Measurements from ENCODE around the gene VGLL4. TPM values are rescaled to one million over a fixed set of nuclear protein-coding genes. Genes with fewer than 3 reads are reported as not detected.

Gene VGLL4
- total RNA-seq, 1 experiment from 2014 or later, result 46.3 TPM

GRCh38 chr3:11626084-11626463, 17.6 kb downstream of the VGLL4 start:
- H2AFZ ChIP-seq (ENCODE audit: low read length), result no peak overlapping the region
- H3K9me3 ChIP-seq (ENCODE audit: low read length), result no peaks in the 10 kb centered on the region
- no peak overlapping the region for H3K4me2 ChIP-seq (ENCODE audit: low read length)
- intact Hi-C loops (cut with micrococcal nuclease), result no loop called here
- no peak overlapping the region for H3K4me3 ChIP-seq (ENCODE audit: low read length)
- H3K27me3 ChIP-seq (ENCODE audit: low read length), result no peaks in the 10 kb centered on the region
- CTCF ChIA-PET, result no interaction called here
- H3K9me2 ChIP-seq (replicated peaks; ENCODE audit: low read length), result no peaks in the 10 kb centered on the region
- POLR2A ChIA-PET (ENCODE audit: unreplicated experiment), result no interaction called here
- peaks cover 6% of the 10 kb centered on the region; the same call in 1 of the 2 replicates for H3K36me3 ChIP-seq (ENCODE audit: low read depth, low read length)
- BruUV-seq (replicated peaks), result no TSS peak
- H3K4me1 ChIP-seq (ENCODE audit: insufficient read depth, low read length), result no peaks in the 10 kb centered on the region
- TF ChIP-seq EZH2phosphoT487 (IDR thresholded peaks at IDR 0.05; ENCODE audit: borderline replicate concordance, low read length) (no peak), EZH2 (IDR thresholded peaks at IDR 0.05; ENCODE audit: low read length, unreplicated experiment) (no peak)
- TF ChIP-seq, protein P1, sequence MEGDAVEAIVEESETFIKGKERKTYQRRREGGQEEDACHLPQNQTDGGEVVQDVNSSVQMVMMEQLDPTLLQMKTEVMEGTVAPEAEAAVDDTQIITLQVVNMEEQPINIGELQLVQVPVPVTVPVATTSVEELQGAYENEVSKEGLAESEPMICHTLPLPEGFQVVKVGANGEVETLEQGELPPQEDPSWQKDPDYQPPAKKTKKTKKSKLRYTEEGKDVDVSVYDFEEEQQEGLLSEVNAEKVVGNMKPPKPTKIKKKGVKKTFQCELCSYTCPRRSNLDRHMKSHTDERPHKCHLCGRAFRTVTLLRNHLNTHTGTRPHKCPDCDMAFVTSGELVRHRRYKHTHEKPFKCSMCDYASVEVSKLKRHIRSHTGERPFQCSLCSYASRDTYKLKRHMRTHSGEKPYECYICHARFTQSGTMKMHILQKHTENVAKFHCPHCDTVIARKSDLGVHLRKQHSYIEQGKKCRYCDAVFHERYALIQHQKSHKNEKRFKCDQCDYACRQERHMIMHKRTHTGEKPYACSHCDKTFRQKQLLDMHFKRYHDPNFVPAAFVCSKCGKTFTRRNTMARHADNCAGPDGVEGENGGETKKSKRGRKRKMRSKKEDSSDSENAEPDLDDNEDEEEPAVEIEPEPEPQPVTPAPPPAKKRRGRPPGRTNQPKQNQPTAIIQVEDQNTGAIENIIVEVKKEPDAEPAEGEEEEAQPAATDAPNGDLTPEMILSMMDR (conservative IDR thresholded peaks at IDR 0.05; ENCODE audit: low read depth, low read length), result no peak
- ATAC-seq (no peak), DNase-seq (no peak)
- peaks cover 100% of the 10 kb centered on the region for H3K79me2 ChIP-seq (ENCODE audit: low read length)
- peaks cover 42% of the 10 kb centered on the region for H4K20me1 ChIP-seq (ENCODE audit: low read length)
- H3K27ac ChIP-seq (ENCODE audit: low read length), result no peak overlapping the region
- no peak overlapping the region for H3K9ac ChIP-seq (ENCODE audit: low read length)
- H3F3A ChIP-seq (ENCODE audit: low read length, unreplicated experiment), result no peaks in the 10 kb centered on the region

DNA sequence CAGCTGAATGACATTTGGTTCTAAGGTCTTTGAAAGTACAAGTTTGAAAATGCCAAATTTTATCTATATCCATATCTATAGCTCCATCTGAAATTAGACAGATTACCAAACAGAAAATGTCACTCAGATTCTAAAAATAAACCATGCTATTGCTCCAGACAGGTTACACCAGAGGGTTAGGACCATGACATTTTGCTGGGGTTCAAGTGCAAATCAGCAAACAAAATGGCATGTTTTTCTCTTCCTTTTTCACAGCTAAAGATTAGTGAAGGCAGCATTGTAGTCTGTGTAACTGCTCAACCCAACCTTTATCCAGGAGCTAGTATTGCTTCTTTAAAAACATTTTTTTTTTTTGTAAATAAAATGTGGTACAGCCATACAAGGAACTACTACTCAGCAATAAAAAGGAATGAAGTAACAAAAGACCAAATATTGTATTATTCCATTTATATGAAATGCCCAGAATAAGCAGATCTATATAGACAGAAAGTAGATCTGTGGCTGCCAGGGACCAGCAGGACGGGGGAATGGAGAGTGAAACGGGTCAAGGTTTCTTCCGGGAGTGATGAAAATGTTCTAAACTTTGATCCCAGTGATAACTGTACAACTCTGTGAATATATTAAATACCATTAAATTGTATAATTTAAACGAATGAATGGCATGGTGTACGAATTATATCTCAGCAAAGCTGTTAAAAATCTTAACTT, 18.2 kb downstream of the VGLL4 start:
- Histone ChIP-seq H3K36me3 (ENCODE audit: low read depth, low read length) (peaks cover 6% of the 10 kb centered on the region; the same call in 1 of the 2 replicates), H3K9me2 (replicated peaks; ENCODE audit: low read length) (no peaks in the 10 kb centered on the region), H3K9ac (ENCODE audit: low read length) (no peak overlapping the region), H3K4me3 (ENCODE audit: low read length) (no peak overlapping the region), H3F3A (ENCODE audit: low read length, unreplicated experiment) (no peaks in the 10 kb centered on the region), H4K20me1 (ENCODE audit: low read length) (peaks cover 45% of the 10 kb centered on the region), H3K4me2 (ENCODE audit: low read length) (no peak overlapping the region), H3K79me2 (ENCODE audit: low read length) (peaks cover 100% of the 10 kb centered on the region), H3K27me3 (ENCODE audit: low read length) (no peaks in the 10 kb centered on the region), H3K27ac (ENCODE audit: low read length) (no peak overlapping the region), H3K4me1 (ENCODE audit: insufficient read depth, low read length) (no peaks in the 10 kb centered on the region), H3K9me3 (ENCODE audit: low read length) (no peaks in the 10 kb centered on the region), H2AFZ (ENCODE audit: low read length) (no peak overlapping the region)
- POLR2A ChIA-PET (ENCODE audit: unreplicated experiment), result interaction anchor here (0.7 kb wide), 1 partner anchor 11 kb away, joined by 4 read pairs; no protein-coding TSS in a partner anchor
- CTCF ChIA-PET, result no interaction called here
- no peak for ATAC-seq
- no TSS peak for BruUV-seq (replicated peaks)
- TF ChIP-seq EZH2 (IDR thresholded peaks at IDR 0.05; ENCODE audit: low read length, unreplicated experiment) (no peak), EZH2phosphoT487 (IDR thresholded peaks at IDR 0.05; ENCODE audit: borderline replicate concordance, low read length) (no peak)
- TF ChIP-seq, protein P1 (conservative IDR thresholded peaks at IDR 0.05; ENCODE audit: low read depth, low read length), result no peak
- DNase-seq, result no peak
- intact Hi-C loops (cut with micrococcal nuclease), result no loop called here

All from PC-3 (cell line).